KMS-11 (cell line): Measurements from ENCODE around the gene RAI1.

ENCODE experiments used
- H2AFZ ChIP-seq: fragments of 200-600 bp; sonication (generic); 2 replicates; pipeline ENCODE4 v1.6.1; 2016; ENCODE audit warnings: antibody characterized with exemption, mixed run types, low read depth
- H3K27ac ChIP-seq: fragments of 200-600 bp; sonication (generic); 2 replicates; pipeline ENCODE4 v1.6.1; 2016; ENCODE audit warnings: mild to moderate bottlenecking, mixed run types
- H3K27me3 ChIP-seq: fragments of 200-600 bp; sonication (generic); 2 replicates; pipeline ENCODE4 v1.6.1; 2017; ENCODE audit warnings: mild to moderate bottlenecking, low read depth, mixed run types, moderate library complexity; ENCODE audit not compliant: insufficient read depth
- H3K36me3 ChIP-seq: fragments of 200-600 bp; sonication (generic); 2 replicates; pipeline ENCODE4 v1.6.1; 2017; ENCODE audit warnings: mild to moderate bottlenecking, mixed run types; ENCODE audit not compliant: insufficient read depth
- H3K4me1 ChIP-seq: fragments of 200-600 bp; sonication (generic); 2 replicates; pipeline ENCODE4 v1.6.1; 2016; ENCODE audit warnings: mild to moderate bottlenecking, low read depth, mixed run types; ENCODE audit not compliant: poor library complexity, severe bottlenecking
- H3K4me2 ChIP-seq: fragments of 200-600 bp; sonication (generic); 2 replicates; pipeline ENCODE4 v1.7.0; 2016; ENCODE audit warnings: mild to moderate bottlenecking, mixed run types
- H3K4me3 ChIP-seq: fragments of 200-600 bp; sonication (generic); IDR thresholded peaks from 2 replicates; pipeline ENCODE4 v1.6.1; 2017; ENCODE audit warnings: low read depth, low read length, mixed read lengths; ENCODE audit not compliant: insufficient read depth
- H3K79me2 ChIP-seq: fragments of 200-600 bp; sonication (generic); 2 replicates; pipeline ENCODE4 v1.6.1; 2016; ENCODE audit warnings: low read depth, mixed run types; ENCODE audit not compliant: insufficient read depth
- H3K9ac ChIP-seq: fragments of 200-600 bp; sonication (generic); 2 replicates; pipeline ENCODE4 v1.6.1; 2016; ENCODE audit warnings: mild to moderate bottlenecking, mixed run types
- H4K20me1 ChIP-seq: fragments of 200-600 bp; sonication (generic); 2 replicates; pipeline ENCODE4 v1.6.1; 2016; ENCODE audit warnings: mild to moderate bottlenecking, mixed run types; ENCODE audit not compliant: insufficient read depth
- TF ChIP-seq, protein P1 (sequence below): fragments of 200-600 bp; sonication (generic); conservative IDR thresholded peaks from 2 replicates; pipeline ENCODE4 v1.6.1; 2017; ENCODE audit warnings: low read depth, mild to moderate bottlenecking, antibody characterized with exemption, low read length, moderate library complexity, mixed read lengths

Gene RAI1

DNA sequence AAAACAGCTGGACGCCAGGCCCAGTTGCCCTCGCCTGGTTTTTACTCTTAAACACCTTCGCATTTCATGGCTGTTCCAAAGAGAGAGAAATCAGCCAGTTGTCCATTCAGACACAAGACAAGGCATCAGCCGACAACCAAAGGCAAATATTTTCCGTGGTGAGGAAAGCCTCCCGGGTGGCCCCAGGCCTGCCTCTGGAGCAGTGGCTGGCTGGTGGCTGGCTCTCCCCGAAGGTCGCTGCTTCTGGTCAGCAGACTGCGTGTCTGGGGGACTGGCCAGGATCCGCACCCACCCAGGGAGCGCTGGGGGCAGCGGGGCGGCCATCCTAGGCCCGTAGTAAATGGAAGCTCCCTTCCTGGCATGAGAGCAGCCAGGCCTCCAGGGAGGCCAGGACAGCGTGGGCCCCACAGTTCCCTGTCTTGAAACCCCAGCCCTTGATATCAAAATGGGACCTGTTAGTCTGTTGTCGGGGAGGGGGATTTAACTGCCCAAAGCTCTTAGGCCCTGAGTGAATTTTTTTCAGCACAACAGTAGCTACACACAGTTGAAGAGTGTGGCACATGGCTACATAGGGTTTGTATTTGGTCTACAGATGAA lies 97.9 kb downstream of the RAI1 start:
- H3K79me2 ChIP-seq: no peaks in the 10 kb centered on the region
- no peaks in the 10 kb centered on the region for H4K20me1 ChIP-seq

DNA sequence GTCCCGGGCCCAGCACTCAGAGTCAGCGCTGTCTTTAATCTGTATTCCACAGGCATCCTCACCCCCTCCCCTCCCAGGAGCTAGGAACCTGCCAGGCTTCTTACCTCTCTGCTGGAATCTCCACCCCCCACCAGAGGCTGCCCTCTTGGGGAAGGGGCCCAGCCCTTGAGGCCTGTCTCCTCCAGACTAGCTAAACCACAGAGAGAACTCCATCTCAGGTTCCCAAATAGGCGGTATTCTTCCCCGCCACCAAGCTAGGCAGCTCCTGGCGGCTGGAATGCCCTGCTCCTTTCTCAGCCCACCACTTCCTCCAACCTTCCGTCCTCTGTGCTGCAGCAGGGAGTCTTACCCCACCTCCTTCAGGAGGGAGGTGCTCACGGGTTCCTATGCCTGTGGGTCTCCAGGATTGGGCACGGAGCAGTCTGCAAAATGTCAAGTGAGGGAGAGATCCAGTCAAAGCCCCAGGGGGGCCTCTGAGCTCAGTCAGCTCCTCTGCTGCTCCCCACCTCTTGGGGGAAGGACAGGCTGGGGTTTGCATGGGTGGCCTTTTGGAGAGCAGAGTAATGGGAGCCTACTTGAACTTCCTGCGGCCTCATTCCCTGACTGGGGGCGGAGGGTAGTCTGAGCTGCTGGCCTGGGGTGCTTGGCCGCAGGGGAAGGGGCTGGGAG lies 99.8 kb downstream of the RAI1 start:
- H4K20me1 ChIP-seq: no peaks in the 10 kb centered on the region
- no peaks in the 10 kb centered on the region for H3K36me3 ChIP-seq
- no peak overlapping the region for H3K4me3 ChIP-seq
- no peak overlapping the region for H3K9ac ChIP-seq
- H2AFZ ChIP-seq: no peak overlapping the region
- H3K4me1 ChIP-seq: peaks cover 14% of the 10 kb centered on the region
- no peaks in the 10 kb centered on the region for H3K79me2 ChIP-seq
- no peak overlapping the region for H3K4me2 ChIP-seq
- TF ChIP-seq, protein P1, sequence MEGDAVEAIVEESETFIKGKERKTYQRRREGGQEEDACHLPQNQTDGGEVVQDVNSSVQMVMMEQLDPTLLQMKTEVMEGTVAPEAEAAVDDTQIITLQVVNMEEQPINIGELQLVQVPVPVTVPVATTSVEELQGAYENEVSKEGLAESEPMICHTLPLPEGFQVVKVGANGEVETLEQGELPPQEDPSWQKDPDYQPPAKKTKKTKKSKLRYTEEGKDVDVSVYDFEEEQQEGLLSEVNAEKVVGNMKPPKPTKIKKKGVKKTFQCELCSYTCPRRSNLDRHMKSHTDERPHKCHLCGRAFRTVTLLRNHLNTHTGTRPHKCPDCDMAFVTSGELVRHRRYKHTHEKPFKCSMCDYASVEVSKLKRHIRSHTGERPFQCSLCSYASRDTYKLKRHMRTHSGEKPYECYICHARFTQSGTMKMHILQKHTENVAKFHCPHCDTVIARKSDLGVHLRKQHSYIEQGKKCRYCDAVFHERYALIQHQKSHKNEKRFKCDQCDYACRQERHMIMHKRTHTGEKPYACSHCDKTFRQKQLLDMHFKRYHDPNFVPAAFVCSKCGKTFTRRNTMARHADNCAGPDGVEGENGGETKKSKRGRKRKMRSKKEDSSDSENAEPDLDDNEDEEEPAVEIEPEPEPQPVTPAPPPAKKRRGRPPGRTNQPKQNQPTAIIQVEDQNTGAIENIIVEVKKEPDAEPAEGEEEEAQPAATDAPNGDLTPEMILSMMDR: no peak
- no peak overlapping the region for H3K27ac ChIP-seq
- H3K27me3 ChIP-seq: no peaks in the 10 kb centered on the region

More for the DNA sequence above, 97.9 kb downstream of the RAI1 start:
- Histone ChIP-seq H3K9ac (no peak overlapping the region), H3K4me2 (no peak overlapping the region), H2AFZ (no peak overlapping the region), H3K36me3 (no peaks in the 10 kb centered on the region), H3K4me1 (peaks cover 5% of the 10 kb centered on the region), H3K4me3 (no peak overlapping the region), H3K27me3 (no peaks in the 10 kb centered on the region), H3K27ac (no peak overlapping the region)
- TF ChIP-seq, protein P1: no peak

DNA sequence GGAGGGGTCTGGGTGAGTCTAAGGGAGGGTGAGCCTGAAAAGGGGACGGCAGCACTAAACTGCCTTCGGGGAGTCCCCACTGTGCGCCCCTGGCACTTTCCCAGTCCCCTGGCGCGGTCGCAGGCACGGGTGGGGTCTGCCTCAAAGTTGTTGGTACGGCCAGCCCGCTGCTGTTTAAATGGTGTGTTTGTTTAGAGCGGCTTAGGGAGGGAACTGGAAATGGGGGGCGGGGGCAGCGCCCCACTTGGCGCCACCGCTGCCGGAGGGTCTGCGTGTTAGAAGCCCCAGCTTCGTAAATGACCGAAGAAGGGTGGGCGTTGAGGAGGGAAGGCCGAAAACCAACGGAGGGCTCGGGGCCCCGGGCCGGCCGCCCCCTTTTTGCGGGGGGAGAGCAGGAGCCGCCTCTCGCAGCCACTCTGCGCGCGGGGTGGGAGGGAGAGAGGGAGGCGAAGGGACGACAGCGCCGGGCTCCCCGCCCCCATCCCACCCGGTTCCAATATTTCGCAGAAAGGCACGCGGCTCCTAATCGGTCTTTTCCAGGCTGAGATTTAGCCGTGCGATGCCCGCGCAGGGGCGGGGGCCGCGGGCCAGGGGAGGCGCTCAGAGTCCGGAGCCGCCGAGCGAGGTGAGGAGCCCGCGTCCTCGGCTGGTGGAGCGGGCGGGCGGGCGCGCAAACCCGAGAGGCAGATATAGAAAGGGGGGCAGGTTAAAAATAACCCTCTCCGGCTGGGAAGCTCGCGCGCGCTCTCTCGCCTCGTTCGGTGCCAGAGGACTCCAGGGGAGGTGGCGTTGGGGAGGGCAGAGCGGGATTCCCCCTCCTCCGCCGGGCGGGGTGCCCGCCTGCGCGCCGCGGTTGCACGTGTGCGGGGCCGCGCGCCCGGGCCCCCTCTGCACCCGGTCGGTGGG lies 100.6 kb downstream of the RAI1 start:
- Histone ChIP-seq H3K36me3 (no peaks in the 10 kb centered on the region), H3K27me3 (no peaks in the 10 kb centered on the region), H3K4me3 (no peak overlapping the region), H2AFZ (no peak overlapping the region), H3K9ac (no peak overlapping the region; the same call in 1 of the 2 replicates), H3K27ac (no peak overlapping the region), H3K4me2 (peak overlapping the region; percentile 42; the same call in 1 of the 2 replicates), H4K20me1 (no peaks in the 10 kb centered on the region), H3K4me1 (peaks cover 14% of the 10 kb centered on the region), H3K79me2 (no peaks in the 10 kb centered on the region; the same call in 1 of the 2 replicates)
- TF ChIP-seq, protein P1: no peak

DNA sequence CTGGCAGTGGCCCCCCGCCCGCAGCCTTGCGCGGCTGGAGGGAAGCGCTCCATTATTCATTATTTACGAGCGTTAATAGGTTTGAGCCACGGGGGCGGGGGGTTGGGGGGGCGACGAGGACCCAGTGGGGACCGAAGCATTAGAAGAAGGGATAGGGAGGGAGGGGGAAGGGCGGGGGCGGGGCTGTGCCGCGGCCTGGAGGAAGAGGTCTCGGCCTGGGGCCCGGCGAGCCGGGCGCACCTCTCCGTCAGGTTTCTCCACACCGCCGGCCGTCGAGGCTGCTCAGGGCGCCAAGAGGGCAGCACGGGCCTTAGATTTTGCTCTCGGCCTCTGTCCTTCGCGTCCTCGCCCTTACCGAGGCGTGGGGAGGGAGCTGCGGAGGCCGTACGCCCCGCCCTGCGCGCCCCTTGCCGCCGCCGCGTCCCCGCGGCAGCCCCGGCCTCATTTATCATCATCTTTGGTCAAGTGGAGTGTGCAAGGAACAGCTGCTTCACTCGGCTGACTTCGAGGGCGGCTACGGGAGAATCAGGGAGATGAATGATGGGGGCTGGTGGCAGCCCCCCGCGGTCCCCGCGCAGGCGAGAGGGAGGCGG lies 101.4 kb downstream of the RAI1 start:
- Histone ChIP-seq H3K9ac (peak overlapping the region; percentile 55; the same call in 1 of the 2 replicates), H3K27ac (peak overlapping the region; percentile 44), H3K27me3 (no peaks in the 10 kb centered on the region), H3K4me3 (no peak overlapping the region), H2AFZ (peak overlapping the region; percentile 22; the same call in 1 of the 2 replicates), H3K79me2 (no peaks in the 10 kb centered on the region; the same call in 1 of the 2 replicates), H3K4me2 (peak overlapping the region; percentile 76; the same call in 1 of the 2 replicates), H4K20me1 (no peaks in the 10 kb centered on the region), H3K4me1 (peaks cover 14% of the 10 kb centered on the region), H3K36me3 (no peaks in the 10 kb centered on the region)
- TF ChIP-seq, protein P1: no peak
